Heart left ventricle (tissue), 16 donors: Measurements from ENCODE around the gene SLC5A2. TPM values are rescaled to one million over a fixed set of nuclear protein-coding genes. Genes with fewer than 3 reads are reported as not detected.
"Not testable (repeated sequence)": the region's sequence is repeated elsewhere in the genome, so short reads cannot be mapped to it uniquely, and the experiment has no call there.

Source experiments
- ATAC-seq, 4 donors: fragments of 200-7000 bp; cut with Tn5 transposase; one replicate each; pipeline ENCODE4 v1.9.1; 2020 to 2022; ENCODE audit warnings: moderate library complexity in 4 of 4, mild to moderate bottlenecking in 3 of 4, moderate number of reproducible peaks in 1 of 4
- DNase-seq, 5 donors: peaks; one replicate each; pipeline ENCODE4 v3.0.0-alpha.2; 2020
- H3K27ac ChIP-seq, 12 donors: fragments of 200-600 bp; sonication (generic) in 4 of 12; one replicate each; pipeline versions ENCODE4 v1.5.0 to v1.8.0; 2016 to 2022; ENCODE audit warnings: mild to moderate bottlenecking in 2 of 12
- H3K27me3 ChIP-seq, 9 donors: fragments of 200-600 bp; sonication (generic) in 2 of 9; one replicate each; pipeline versions ENCODE4 v1.5.1 to v1.8.0; 2016 to 2022; ENCODE audit warnings: mild to moderate bottlenecking in 3 of 9
- H3K36me3 ChIP-seq, 9 donors: fragments of 200-600 bp; sonication (generic) in 2 of 9; one replicate each; pipeline versions ENCODE4 v1.5.0 to v1.8.0; 2018 to 2022; ENCODE audit warnings: mild to moderate bottlenecking in 2 of 9
- H3K4me1 ChIP-seq, 12 donors: fragments of 200-600 bp; sonication (generic) in 4 of 12; one replicate each; pipeline versions ENCODE4 v1.5.0 to v1.8.0; 2016 to 2022; ENCODE audit warnings: mild to moderate bottlenecking in 3 of 12
- H3K4me3 ChIP-seq, 12 donors: fragments of 200-600 bp; sonication (generic) in 4 of 12; one replicate each; pipeline versions ENCODE4 v1.5.0 to v1.8.0; 2017 to 2022; ENCODE audit warnings: mild to moderate bottlenecking in 9 of 12, moderate library complexity in 4 of 12
- H3K9me3 ChIP-seq, 12 donors: fragments of 200-600 bp; sonication (generic) in 4 of 12; one replicate each; pipeline versions ENCODE4 v1.5.0 to v1.8.0; 2016 to 2022; ENCODE audit warnings: mild to moderate bottlenecking in 1 of 12
- POLR2A ChIP-seq, 2 donors: fragments of 450-650 bp; IDR thresholded peaks; one replicate each; pipeline ENCODE4 v1.6.1; 2017; ENCODE audit warnings: antibody characterized with exemption in 2 of 2, mild to moderate bottlenecking in 2 of 2, moderate library complexity in 2 of 2
- WGBS, 4 donors: extraction: QIAGEN DNeasy Blood & Tissue Kit in 2 of 4; methylation state at CpG; one replicate each; pipeline versions ENCODE4 v1.1.5 to v1.1.7; 2013 to 2018; 5-methylcytosine and 5-hydroxymethylcytosine counted together
- intact Hi-C, 10 donors: fragments of 100-400 bp; cut with DNase I; formaldehyde crosslinking; loops; one replicate each; pipeline versions ENCODE4 v1.11.1 to v1.14.2; 2022
- polyA plus RNA-seq, 2 donors: library from polyadenylated mRNA; stranded (reverse); fragments of 200-250 nt; gene quantifications; one replicate each; pipeline ENCODE4 v1.2.3, GENCODE V29; 2013
- total RNA-seq, 9 donors: library from RNA; depleted of rRNA in 2 of 9; stranded (reverse); fragments of >200 nt in 2 of 9; fragmentation: NEBNext Ultra II Directional in 3 of 9; extraction: Animal tissue kit (Norgen Biotek cat#: 25700) in 3 of 9; gene quantifications; one replicate each; pipeline versions ENCODE4 v1.1.0 to v1.2.4, GENCODE V29; 2016 to 2023
- TF ChIP-seq, protein P1 (sequence below), 12 donors: fragments of 200-600 bp; sonication (generic) in 4 of 12; IDR thresholded peaks; one replicate each; pipeline versions ENCODE4 v1.5.0 to v1.8.0; 2018 to 2022; ENCODE audit warnings: antibody characterized with exemption in 12 of 12, mild to moderate bottlenecking in 5 of 12
- donor health status: ischemic (EF 13 %, LVEDD 7.1; RV severe dilation, severe dysfunction).
- donor health status: healthy with polysubstance abuse.
- donor health status: DM: no; HTN: yes; CAD: no.
- donor health status: DM: no; HTN: no; CAD: no.
- donor health status: ischemic (EF 25% LVEDD 6.9; RV normal size, moderate dysfunction).
- donor health status: ischemic (EF 25% LVEDD 5.7; RV mildly dilated, moderate dysfunction).
- donor health status: healthy.
- donor health status: DM: yes; HTN: yes; CAD: no.
- donor health status: ischemic (EF 35%, LVEDD 5.7; RV mildly dilated, moderate dysfunction).
- donor health status: nonischemic (EF 11% LVEDD 7.7; RV severe dilation, severe dysfunction).
- donor health status: DM: yes; HTN: yes; CAD: no.
- donor health status: PGD.
- donor health status: ischemic (EF 29% LVEDD 5.4; RV normal size, mild dysfunction).
- donor health status: nonischemic (EF 23%, LVEDD 6.1; RV moderate dilation, normal function).

SLC5A2 gene
- total and polyA plus RNA-seq, 11 donors = 0.08 to 0.76 TPM; not detected in 9

- Histone ChIP-seq H3K27me3 (no peaks in the 10 kb centered on the region), H3K9me3 (no peaks in the 10 kb centered on the region), H3K4me1 (peaks cover 0 to 44% (median 26%) of the 10 kb centered on the region in 12 donors), H3K4me3 (no peak overlapping the region), H3K36me3 (peaks cover 0 to 60% (median 49%) of the 10 kb centered on the region in 9 donors), H3K27ac (no peak overlapping the region)
- DNase-seq (no peak), ATAC-seq (no peak)
- TF ChIP-seq, protein P1, sequence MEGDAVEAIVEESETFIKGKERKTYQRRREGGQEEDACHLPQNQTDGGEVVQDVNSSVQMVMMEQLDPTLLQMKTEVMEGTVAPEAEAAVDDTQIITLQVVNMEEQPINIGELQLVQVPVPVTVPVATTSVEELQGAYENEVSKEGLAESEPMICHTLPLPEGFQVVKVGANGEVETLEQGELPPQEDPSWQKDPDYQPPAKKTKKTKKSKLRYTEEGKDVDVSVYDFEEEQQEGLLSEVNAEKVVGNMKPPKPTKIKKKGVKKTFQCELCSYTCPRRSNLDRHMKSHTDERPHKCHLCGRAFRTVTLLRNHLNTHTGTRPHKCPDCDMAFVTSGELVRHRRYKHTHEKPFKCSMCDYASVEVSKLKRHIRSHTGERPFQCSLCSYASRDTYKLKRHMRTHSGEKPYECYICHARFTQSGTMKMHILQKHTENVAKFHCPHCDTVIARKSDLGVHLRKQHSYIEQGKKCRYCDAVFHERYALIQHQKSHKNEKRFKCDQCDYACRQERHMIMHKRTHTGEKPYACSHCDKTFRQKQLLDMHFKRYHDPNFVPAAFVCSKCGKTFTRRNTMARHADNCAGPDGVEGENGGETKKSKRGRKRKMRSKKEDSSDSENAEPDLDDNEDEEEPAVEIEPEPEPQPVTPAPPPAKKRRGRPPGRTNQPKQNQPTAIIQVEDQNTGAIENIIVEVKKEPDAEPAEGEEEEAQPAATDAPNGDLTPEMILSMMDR (IDR thresholded peaks at IDR 0.05) = no peak
- TF ChIP-seq POLR2A (IDR thresholded peaks at IDR 0.05) = no peak
- 69 to 87% (median 76%) methylated on average over 3 of the region's 3 CpGs for WGBS, 4 donors
- intact Hi-C loops = loop anchor here in 4 of 10 donors (5.0 to 10.0 kb wide), 5 partner anchors 39 to 373 kb away; partner anchors contain the start of genes ZNF267 (in 2 of the 4) and ARMC5 (in 1 of the 4)
Observed at GRCh38 chr16:31501226-31501965, 18.5 kb downstream of the SLC5A2 start.

GRCh38 chr16:31501966-31502348 lies 19.0 kb downstream of the SLC5A2 start:
- TF ChIP-seq POLR2A (IDR thresholded peaks at IDR 0.05) = no peak
- TF ChIP-seq, protein P1 (IDR thresholded peaks at IDR 0.05) = no peak
- Histone ChIP-seq H3K4me3 (no peak overlapping the region), H3K27ac (no peak overlapping the region), H3K36me3 (peaks cover 0 to 54% (median 44%) of the 10 kb centered on the region in 9 donors), H3K27me3 (no peaks in the 10 kb centered on the region), H3K9me3 (no peaks in the 10 kb centered on the region), H3K4me1 (peaks cover 1 to 50% (median 32%) of the 10 kb centered on the region in 12 donors)
- DNase-seq (no peak), ATAC-seq (no peak)
- intact Hi-C loops = loop anchor here in 4 of 10 donors (5.0 to 10.0 kb wide), 5 partner anchors 40 to 373 kb away; partner anchors contain the start of genes ZNF267 (in 2 of the 4) and ARMC5 (in 1 of the 4)
- WGBS, 4 donors = 81 to 93% (median 84%) methylated on average over 4 of the region's 4 CpGs

DNA sequence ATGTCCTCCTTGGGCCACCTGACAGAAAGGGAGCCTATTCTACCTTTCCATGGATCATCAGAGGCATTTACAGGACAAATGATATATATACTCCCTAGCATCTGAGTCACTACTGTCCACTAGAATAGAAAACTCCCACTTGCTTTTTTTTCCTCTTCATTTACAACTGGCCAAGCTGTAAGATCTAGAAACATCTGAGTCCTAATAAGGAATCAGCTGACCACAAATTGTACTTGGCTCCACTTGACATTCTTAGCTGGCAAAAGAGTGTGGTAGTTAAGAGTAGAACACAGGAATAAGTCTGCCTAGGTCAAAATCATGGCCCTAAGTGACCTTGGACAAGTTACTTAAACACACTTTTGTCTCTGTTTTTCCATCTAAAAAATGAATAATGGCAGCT lies 20.1 kb downstream of the SLC5A2 start:
- Histone ChIP-seq H3K27me3 (no peaks in the 10 kb centered on the region), H3K36me3 (peaks cover 0 to 44% (median 33%) of the 10 kb centered on the region in 9 donors), H3K4me3 (no peak overlapping the region), H3K9me3 (no peaks in the 10 kb centered on the region), H3K4me1 (peaks cover 4 to 58% (median 39%) of the 10 kb centered on the region in 12 donors), H3K27ac (peak overlapping the region in 1 of 12 donors; percentile 61)
- no peak for TF ChIP-seq POLR2A (IDR thresholded peaks at IDR 0.05)
- TF ChIP-seq, protein P1 (IDR thresholded peaks at IDR 0.05) = no peak
- ATAC-seq (no peak), DNase-seq (no peak)
- intact Hi-C loops = loop anchor here in 4 of 10 donors (5.0 to 10.0 kb wide), 5 partner anchors 41 to 372 kb away; partner anchors contain the start of genes ZNF267 (in 2 of the 4) and ARMC5 (in 1 of the 4)

GRCh38 chr16:31503555-31503954 lies 20.6 kb downstream of the SLC5A2 start:
- peaks cover 4 to 58% (median 39%) of the 10 kb centered on the region in 12 donors for H3K4me1 ChIP-seq
- not testable (repeated sequence) for ATAC-seq, DNase-seq, H3K27me3 ChIP-seq, H3K4me3 ChIP-seq, H3K9me3 ChIP-seq
- H3K27ac ChIP-seq = peak overlapping the region in 8 of 12 donors; percentile 16 to 78 (median 32)
- 90 to 97% (median 95%) methylated on average over 8 of the region's 8 CpGs for WGBS, 4 donors
- intact Hi-C loops = loop anchor here in 4 of 10 donors (5.0 to 10.0 kb wide), 5 partner anchors 41 to 371 kb away; partner anchors contain the start of genes ZNF267 (in 2 of the 4) and ARMC5 (in 1 of the 4)
- peaks cover 0 to 38% (median 28%) of the 10 kb centered on the region in 9 donors for H3K36me3 ChIP-seq
